GM12873 (cell line): Measurements from ENCODE around the gene ATP6V1B1.

Experiments used
- TF ChIP-seq, protein P1 (sequence below): IDR thresholded peaks from 2 replicates; pipeline ENCODE4 v1.5.1; 2012; ENCODE audit warnings: low read depth, mild to moderate bottlenecking, moderate library complexity, low read length, control low read depth; ENCODE audit not compliant: insufficient read depth; ENCODE audit errors: missing control alignments

The ATP6V1B1 gene

DNA sequence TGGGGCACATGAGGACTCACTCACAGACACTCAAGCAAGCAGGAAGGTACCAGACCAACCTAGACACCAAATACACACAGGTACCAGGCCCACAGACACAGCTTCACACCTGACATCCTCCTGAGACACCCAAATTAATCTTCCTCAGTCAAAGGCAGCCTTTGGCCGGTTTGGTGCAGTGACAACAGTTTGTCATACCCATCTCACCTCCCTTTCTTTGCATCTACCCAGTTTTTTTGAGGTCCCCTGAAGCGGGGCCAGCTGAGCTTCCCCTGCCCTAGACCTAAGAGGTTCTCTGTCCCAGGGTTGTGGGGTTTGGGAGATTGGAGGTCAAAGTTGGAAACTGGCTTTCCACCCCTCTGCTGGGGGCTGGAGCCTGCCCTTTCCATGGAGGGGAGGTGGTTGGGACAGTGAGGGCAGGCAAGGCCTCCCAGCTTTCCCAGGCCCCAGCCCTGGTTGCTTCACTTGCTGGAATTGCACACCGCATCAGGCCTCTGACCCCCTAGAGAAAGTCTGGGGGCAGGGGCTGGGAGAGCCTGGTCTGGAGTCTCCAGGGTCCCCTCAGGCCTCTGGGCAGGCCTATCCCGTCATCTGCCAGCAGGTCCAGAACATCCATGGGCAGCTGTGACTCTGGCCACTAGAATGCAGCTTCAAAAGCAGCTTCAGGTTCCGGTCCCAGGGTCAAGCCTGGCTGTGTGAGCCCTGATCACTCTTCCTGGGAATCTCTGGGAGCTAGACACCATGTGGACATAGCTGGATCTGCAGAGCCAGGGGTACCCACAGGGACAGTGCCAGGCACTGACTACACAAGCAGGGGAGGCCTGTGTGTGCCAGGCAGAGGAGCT is 71.5 kb downstream of the ATP6V1B1 start:
- TF ChIP-seq, protein P1, sequence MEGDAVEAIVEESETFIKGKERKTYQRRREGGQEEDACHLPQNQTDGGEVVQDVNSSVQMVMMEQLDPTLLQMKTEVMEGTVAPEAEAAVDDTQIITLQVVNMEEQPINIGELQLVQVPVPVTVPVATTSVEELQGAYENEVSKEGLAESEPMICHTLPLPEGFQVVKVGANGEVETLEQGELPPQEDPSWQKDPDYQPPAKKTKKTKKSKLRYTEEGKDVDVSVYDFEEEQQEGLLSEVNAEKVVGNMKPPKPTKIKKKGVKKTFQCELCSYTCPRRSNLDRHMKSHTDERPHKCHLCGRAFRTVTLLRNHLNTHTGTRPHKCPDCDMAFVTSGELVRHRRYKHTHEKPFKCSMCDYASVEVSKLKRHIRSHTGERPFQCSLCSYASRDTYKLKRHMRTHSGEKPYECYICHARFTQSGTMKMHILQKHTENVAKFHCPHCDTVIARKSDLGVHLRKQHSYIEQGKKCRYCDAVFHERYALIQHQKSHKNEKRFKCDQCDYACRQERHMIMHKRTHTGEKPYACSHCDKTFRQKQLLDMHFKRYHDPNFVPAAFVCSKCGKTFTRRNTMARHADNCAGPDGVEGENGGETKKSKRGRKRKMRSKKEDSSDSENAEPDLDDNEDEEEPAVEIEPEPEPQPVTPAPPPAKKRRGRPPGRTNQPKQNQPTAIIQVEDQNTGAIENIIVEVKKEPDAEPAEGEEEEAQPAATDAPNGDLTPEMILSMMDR: no peak

DNA sequence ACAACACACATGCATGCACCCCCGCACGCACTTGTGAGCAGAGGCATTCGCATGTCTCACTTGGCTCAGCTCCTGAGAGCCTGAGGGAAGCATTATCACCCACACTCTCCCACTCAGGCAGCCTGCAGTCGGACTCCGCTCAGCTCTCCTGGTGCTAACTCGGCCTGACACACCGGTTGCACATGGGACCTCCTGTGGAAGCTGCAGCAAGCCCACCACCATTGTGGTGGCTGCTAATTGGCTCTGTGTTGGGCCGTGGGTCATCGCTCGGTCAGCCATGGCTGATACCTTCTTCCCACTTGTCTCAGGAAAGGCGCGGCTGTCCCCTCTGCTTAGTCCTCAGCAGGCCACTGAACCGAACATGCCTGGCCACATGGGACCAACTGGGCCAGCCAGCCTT is 72.6 kb downstream of the ATP6V1B1 start:
- TF ChIP-seq, protein P1: no peak
